ENCODE results near the gene HMCN2. TPM values are rescaled to one million over a fixed set of nuclear protein-coding genes. Genes with fewer than 3 reads are reported as not detected.

Gene HMCN2
- total and polyA plus RNA-seq, 2 donors (not counting 1 experiment from before 2014, with no cell fraction given) = 0.01 TPM; not detected in 1

GRCh38 chr9:130366888-130367550, 101.5 kb downstream of the HMCN2 start:
- ATAC-seq (ENCODE audit: low read depth) = no peak
- CTCF ChIA-PET = no interaction called here

More at GRCh38 chr9:130366888-130367550, 101.5 kb downstream of the HMCN2 start:
- H4K20me1 ChIP-seq (ENCODE audit: control insufficient read depth, insufficient read depth, low read length, poor library complexity, severe bottlenecking) = no peaks in the 10 kb centered on the region
- no peaks in the 10 kb centered on the region for H3K4me1 ChIP-seq (ENCODE audit: control insufficient read depth in 2 of 2, insufficient read depth in 2 of 2, low read length in 2 of 2)
- POLR2A ChIA-PET = no interaction called here
- no peak overlapping the region for H3K4me3 ChIP-seq (ENCODE audit: control extremely low read depth in 1 of 5, extremely low read depth in 1 of 5, insufficient read depth in 1 of 5, low read depth in 2 of 5, low read length in 4 of 5)
- H3K27ac ChIP-seq (ENCODE audit: low read length in 2 of 2) = no peak overlapping the region
- Mint-ChIP-seq H3K4me1 (peaks cover 2% of the 10 kb centered on the region), H3K27me3 (peaks cover 10% of the 10 kb centered on the region), H3K9me3 (ENCODE audit: insufficient read depth) (no peaks in the 10 kb centered on the region), H3K27ac (no peak overlapping the region), H3K4me3 (no peak overlapping the region)
- WGBS (ENCODE audit: insufficient coverage) = 95% methylated on average over 6 of the region's 8 CpGs
- no peak overlapping the region for H3K4me2 ChIP-seq (replicated peaks; ENCODE audit: low read depth, low read length, poor library complexity, severe bottlenecking)
- H2AFZ ChIP-seq (ENCODE audit: insufficient read depth, low read depth, low read length, poor library complexity, severe bottlenecking) = no peak overlapping the region
- intact Hi-C loops (cut with micrococcal nuclease) = no loop called here
- DNase-seq = no peak
- H3K27me3 ChIP-seq (replicated peaks in 1 of 4; ENCODE audit: control extremely low read depth in 1 of 4, control insufficient read depth in 3 of 4, insufficient read depth in 4 of 4, low read length in 3 of 4) = peaks cover 0 to 9% (median 0%) of the 10 kb centered on the region in 4 experiments
- no peaks in the 10 kb centered on the region for H3K36me3 ChIP-seq (replicated peaks in 1 of 2; ENCODE audit: control extremely low read depth in 1 of 2, control insufficient read depth in 1 of 2, extremely low read depth in 1 of 2, insufficient read depth in 2 of 2, low read length in 1 of 2)
- no peak for TF ChIP-seq CTCF (IDR thresholded peaks at IDR 0.05)
- TF ChIP-seq EZH2 (IDR thresholded peaks at IDR 0.05; ENCODE audit: borderline replicate concordance, insufficient read depth, low read depth, low read length, poor library complexity, severe bottlenecking) = no peak
- no peaks in the 10 kb centered on the region for H3K79me2 ChIP-seq (ENCODE audit: control insufficient read depth, insufficient read depth, low read length)
- peaks cover 0 to 11% (median 0%) of the 10 kb centered on the region in 3 donors for H3K9me3 ChIP-seq (ENCODE audit: control extremely low read depth in 1 of 3, control insufficient read depth in 2 of 3, insufficient read depth in 1 of 3, low read length in 2 of 3)
- H3K9ac ChIP-seq (ENCODE audit: low read length) = no peak overlapping the region
